ENCODE data around the gene CADM1.

CADM1 gene

GRCh38 chr11:115134926-115135325 is 369.3 kb downstream of the CADM1 start:
- no peak for DNase-seq

DNA sequence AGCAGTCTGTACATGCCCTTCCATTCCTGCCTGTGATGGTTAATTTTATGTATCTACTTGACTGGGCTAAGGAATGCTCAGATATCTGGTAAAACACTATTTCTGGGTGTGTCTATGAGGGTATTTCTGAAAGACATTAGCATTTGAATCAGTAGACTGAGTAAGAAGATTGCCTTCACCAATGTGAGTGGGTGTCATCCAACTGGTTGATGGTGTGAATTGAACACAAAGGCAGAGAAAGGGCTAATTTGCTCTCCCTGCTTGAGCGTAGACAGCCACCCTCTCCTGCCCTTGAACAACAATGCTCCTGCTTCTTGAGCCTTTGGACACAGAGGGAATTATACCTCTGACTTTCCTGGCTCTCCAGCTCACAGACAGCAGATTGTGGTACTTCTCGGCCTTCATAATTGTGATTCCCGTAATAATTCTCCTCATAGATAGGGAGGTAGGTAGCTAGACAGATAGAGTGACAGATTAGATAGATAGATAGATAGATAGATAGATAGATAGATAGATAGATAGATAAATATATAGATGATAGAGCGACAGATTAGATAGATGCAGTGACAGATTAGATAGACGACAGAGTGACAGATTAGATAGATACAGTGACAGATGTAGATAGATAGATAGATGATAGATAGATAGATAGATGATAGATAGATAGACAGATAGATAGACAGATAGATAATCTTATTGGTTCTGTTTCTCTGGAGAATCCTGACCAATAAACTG is 370.6 kb downstream of the CADM1 start:
- DNase-seq = no peak

GRCh38 chr11:115132436-115133228 is 371.6 kb downstream of the CADM1 start:
- no peak for DNase-seq

- no peak for DNase-seq
Measured at GRCh38 chr11:115129473-115130289, 374.5 kb downstream of the CADM1 start.

DNA sequence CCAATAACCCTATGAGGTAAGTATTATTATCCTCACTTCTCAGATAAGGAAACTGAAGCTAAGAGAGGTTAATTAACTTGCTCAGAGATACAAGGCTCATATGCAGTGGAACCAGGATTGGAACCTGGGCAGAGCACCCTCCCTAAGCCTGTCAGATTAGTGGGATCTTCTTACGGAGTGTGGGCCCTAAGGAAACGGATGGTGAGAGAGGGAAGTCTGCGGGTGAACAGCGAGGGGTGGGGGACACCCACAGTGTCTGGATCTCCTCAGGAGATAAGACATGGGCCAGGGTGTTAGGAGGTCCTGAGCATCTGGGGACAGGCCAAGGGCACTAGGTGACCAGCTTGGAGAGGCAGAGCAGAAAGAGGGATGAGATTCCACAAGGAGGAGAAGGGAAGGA is 376.0 kb downstream of the CADM1 start:
- DNase-seq = no peak

GRCh38 chr11:115127790-115128189 is 376.4 kb downstream of the CADM1 start:
- DNase-seq = no peak

GRCh38 chr11:115126515-115127208 is 377.6 kb downstream of the CADM1 start:
- DNase-seq = no peak

GRCh38 chr11:115126092-115126491 is 378.1 kb downstream of the CADM1 start:
- DNase-seq = no peak

DNA sequence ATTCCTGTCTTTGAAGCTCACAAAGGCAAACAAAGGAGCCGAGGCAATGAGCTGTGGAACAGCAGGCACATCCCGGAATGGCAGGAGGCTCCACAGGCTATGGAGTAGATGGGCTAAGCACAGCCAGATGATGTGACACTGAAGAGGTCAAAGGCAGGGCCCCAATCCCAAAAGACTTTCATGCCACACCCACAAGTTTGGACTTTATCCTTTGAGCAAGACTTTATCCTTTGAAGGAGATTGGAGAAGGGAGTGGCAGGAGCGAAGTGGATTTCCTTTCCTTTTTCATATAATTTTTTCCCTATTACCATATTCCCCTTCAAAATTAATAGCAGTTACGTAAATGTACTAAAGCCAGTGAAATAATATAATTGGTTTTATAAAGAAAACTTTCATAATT is 379.4 kb downstream of the CADM1 start:
- DNase-seq = no peak

- DNase-seq = no peak
Measured at GRCh38 chr11:115123641-115124040, 380.6 kb downstream of the CADM1 start.

- DNase-seq = no peak
Measured at GRCh38 chr11:115122274-115122673, 381.9 kb downstream of the CADM1 start.
